AG09319 (cell line): Measurements from ENCODE around the gene ACADM.
"Not testable (repeated sequence)": the region's sequence is repeated elsewhere in the genome, so short reads cannot be mapped to it uniquely, and the experiment has no call there.

Source experiments
- DNase-seq: peaks from one replicate; pipeline ENCODE4 v3.0.0-alpha.2; 2010; ENCODE audit warnings: low read depth; ENCODE audit errors: extremely low read depth
- CTCF ChIP-seq: IDR thresholded peaks from 2 replicates; pipeline ENCODE4 v1.5.1; 2011; ENCODE audit warnings: low read depth, mild to moderate bottlenecking, inconsistent platforms, low read length, moderate library complexity

ACADM gene

GRCh38 chr1:75710832-75711231 is 13.7 kb upstream of the ACADM start:
- no peak for DNase-seq
- TF ChIP-seq CTCF: no peak

GRCh38 chr1:75711846-75712245 is 12.7 kb upstream of the ACADM start:
- no peak for DNase-seq
- TF ChIP-seq CTCF: no peak

GRCh38 chr1:75712306-75712705 is 12.2 kb upstream of the ACADM start:
- no peak for DNase-seq

GRCh38 chr1:75719810-75720209 is 4.7 kb upstream of the ACADM start:
- no peak for TF ChIP-seq CTCF
- DNase-seq: no peak

More at GRCh38 chr1:75712306-75712705, 12.2 kb upstream of the ACADM start:
- TF ChIP-seq CTCF: no peak

GRCh38 chr1:75720325-75720724 is 4.2 kb upstream of the ACADM start:
- no peak for DNase-seq
- TF ChIP-seq CTCF: no peak

- no peak for DNase-seq
- no peak for TF ChIP-seq CTCF
Observed at GRCh38 chr1:75720820-75721219, 3.7 kb upstream of the ACADM start.

GRCh38 chr1:75722246-75722645 is 2.3 kb upstream of the ACADM start:
- not testable (repeated sequence) for DNase-seq

GRCh38 chr1:75722966-75723365 is 1.5 kb upstream of the ACADM start:
- DNase-seq: no peak
- no peak for TF ChIP-seq CTCF
